SH-SY5Y (cell line): Measurements from ENCODE around the gene EXOC3.

ENCODE experiments used
- GATA2 ChIP-seq: IDR thresholded peaks from 2 replicates; pipeline ENCODE4 v1.6.1; 2011; ENCODE audit warnings: mild to moderate bottlenecking, low read depth, low read length
- GATA3 ChIP-seq: IDR thresholded peaks from 2 replicates; pipeline ENCODE4 v1.6.1; 2011; ENCODE audit warnings: low read depth, mild to moderate bottlenecking, low read length, moderate library complexity

DNA sequence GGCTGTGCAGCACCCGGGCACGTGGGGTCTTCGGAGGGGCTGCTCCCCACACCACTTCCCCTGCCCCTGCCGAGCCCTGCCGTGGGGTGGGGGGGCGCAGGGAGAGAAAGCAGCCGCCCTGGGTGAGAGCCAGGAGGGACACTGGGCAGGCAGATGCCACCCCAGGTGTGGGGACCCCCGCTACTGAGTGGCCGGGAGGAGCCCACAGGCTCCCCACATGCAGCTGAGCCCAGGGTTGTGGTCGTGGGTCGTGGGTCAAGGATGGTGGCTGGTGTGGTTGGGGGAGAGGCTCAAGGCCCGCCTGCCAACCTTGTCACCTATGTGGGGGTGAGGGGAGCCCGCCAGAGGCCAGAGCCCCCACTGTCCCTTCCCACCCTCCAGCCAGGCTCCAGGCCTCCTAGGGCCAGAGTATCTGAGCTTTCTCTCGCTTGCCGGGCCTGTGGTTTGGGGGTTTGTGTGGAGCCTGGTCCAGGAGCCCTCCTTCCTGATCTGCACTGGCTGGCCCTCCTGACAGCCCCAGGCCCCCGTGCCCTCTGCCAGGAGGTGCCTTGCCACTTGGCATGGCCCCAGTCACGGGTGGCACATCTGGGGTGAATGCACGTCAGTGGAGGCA, 35.5 kb downstream of the EXOC3 start:
- no peak for TF ChIP-seq GATA3
- TF ChIP-seq GATA2: no peak
